Prostate gland (tissue), 2 donors: ENCODE results near the gene CDC40. TPM values are rescaled to one million over a fixed set of nuclear protein-coding genes. Genes with fewer than 3 reads are reported as not detected.
A peak's percentile ranks its signal among the peaks of the same experiment; 100 is the strongest.

Experiments used
- DNase-seq: peaks from one replicate; pipeline ENCODE4 v3.0.0-alpha.2; 2019; ENCODE audit warnings: low spot score
- H3K27ac ChIP-seq, 2 donors: fragments of 200-600 bp; sonication (generic); 2 replicates each; pipeline ENCODE4 v1.5.1; 2017 to 2019
- H3K27me3 ChIP-seq: fragments of 200-600 bp; sonication (generic); replicated peaks from 2 replicates; pipeline ENCODE4 v1.5.1; 2019; ENCODE audit not compliant: insufficient read depth
- H3K36me3 ChIP-seq, 2 donors: fragments of 200-600 bp; sonication (generic); 1 replicate in 1 of 2; 2 replicates in 1 of 2; pipeline versions ENCODE4 v1.5.1 to v1.8.1; 2017 to 2019
- H3K4me1 ChIP-seq: fragments of 200-600 bp; sonication (generic); replicated peaks from 2 replicates; pipeline ENCODE4 v1.5.1; 2019
- H3K4me3 ChIP-seq, 2 donors: fragments of 200-600 bp; sonication (generic); 2 replicates each; pipeline ENCODE4 v1.5.1; 2017 to 2019
- H3K9me3 ChIP-seq: fragments of 200-600 bp; sonication (generic); 2 replicates; pipeline ENCODE4 v1.5.1; 2017
- CTCF ChIP-seq, 4 experiments: fragments of 200-600 bp in 2 of 4; fragments of 450-650 bp in 2 of 4; sonication (generic) in 2 of 4; IDR thresholded peaks; 1 replicate in 3 of 4; 2 replicates in 1 of 4; pipeline ENCODE4 v1.5.1; 2016 to 2019; ENCODE audit warnings: antibody characterized with exemption in 4 of 4, mild to moderate bottlenecking in 2 of 4, moderate library complexity in 2 of 4
- POLR2A ChIP-seq: fragments of 450-650 bp; IDR thresholded peaks from one replicate; pipeline ENCODE4 v1.6.1; 2016; ENCODE audit warnings: antibody characterized with exemption, mild to moderate bottlenecking
- POLR2AphosphoS5 ChIP-seq: sonication (generic); formaldehyde crosslinking; IDR thresholded peaks from one replicate; pipeline ENCODE4 v1.6.1; 2017; ENCODE audit warnings: antibody characterized with exemption
- WGBS: methylation state at CpG from one replicate; pipeline ENCODE4 v1.1.5; 2018; 5-methylcytosine and 5-hydroxymethylcytosine counted together
- intact Hi-C: fragments of 100-400 bp; cut with DNase I; formaldehyde crosslinking; loops from one replicate; pipeline ENCODE4 v1.14.2; 2022
- total RNA-seq, 2 donors: library from RNA; depleted of rRNA; stranded (reverse); fragments of >200 nt; gene quantifications; one replicate each; pipeline ENCODE4 v1.1.0, GENCODE V29; 2016

The CDC40 gene
- 10 to 100 TPM; 15.8 to 20.4 TPM for total RNA-seq

- peak; percentile 56 for DNase-seq
- no peaks in the 10 kb centered on the region for H3K27me3 ChIP-seq
- H3K4me1 ChIP-seq, result peaks cover 6% of the 10 kb centered on the region
- intact Hi-C loops, result loop anchor here (5.0 kb wide), 1 partner anchor 162 kb away; no protein-coding TSS in a partner anchor
- H3K27ac ChIP-seq, result peak within 1 kb of the TSS; percentile 72 to 77
- H3K4me3 ChIP-seq, result peak within 1 kb of the TSS; percentile 58 to 63
- no peaks in the 10 kb centered on the region for H3K9me3 ChIP-seq
- H3K36me3 ChIP-seq, result no peaks in the 10 kb centered on the region
- under 1% methylated on average over 28 of the region's 28 CpGs for WGBS
- TF ChIP-seq POLR2AphosphoS5 (peak; percentile 37), POLR2A (no peak)
These were observed at the start of gene CDC40 for GRCh38 chr6:110180228-110181008. CDC40 (plus strand) TSS chr6:110180427; CDS start chr6:110180445, 18 bp downstream.

- DNase-seq, result no peak
- over 99% methylated on average over 10 of the region's 10 CpGs for WGBS
- TF ChIP-seq CTCF (IDR thresholded peaks at IDR 0.05) (no peak), POLR2A (no peak), POLR2AphosphoS5 (no peak)
- no peaks in the 10 kb centered on the region for H3K4me1 ChIP-seq
- no peaks in the 10 kb centered on the region for H3K36me3 ChIP-seq
- H3K27ac ChIP-seq, result no peak overlapping the region
- no peak overlapping the region for H3K4me3 ChIP-seq
- no peaks in the 10 kb centered on the region for H3K9me3 ChIP-seq
- no peaks in the 10 kb centered on the region for H3K27me3 ChIP-seq
- intact Hi-C loops, result no loop called here
These were observed 42.0 kb upstream of the CDC40 start for GRCh38 chr6:110137924-110138887.

- no peaks in the 10 kb centered on the region for H3K4me1 ChIP-seq
- H3K27ac ChIP-seq, result no peak overlapping the region
- no peak for TF ChIP-seq POLR2AphosphoS5
- TF ChIP-seq CTCF (IDR thresholded peaks at IDR 0.05), result no peak
- no peak for TF ChIP-seq POLR2A
- intact Hi-C loops, result no loop called here
- H3K9me3 ChIP-seq, result no peaks in the 10 kb centered on the region
- WGBS, result 98% methylated on average over 9 of the region's 9 CpGs
- no peak for DNase-seq
- no peaks in the 10 kb centered on the region for H3K27me3 ChIP-seq
- H3K4me3 ChIP-seq, result no peak overlapping the region
- no peaks in the 10 kb centered on the region for H3K36me3 ChIP-seq
These were observed 41.2 kb upstream of the CDC40 start for GRCh38 chr6:110139052-110139451.

- 97% methylated on average over 2 of the region's 2 CpGs for WGBS
- no peaks in the 10 kb centered on the region for H3K36me3 ChIP-seq
- H3K27ac ChIP-seq, result no peak overlapping the region
- TF ChIP-seq POLR2AphosphoS5 (no peak), CTCF (IDR thresholded peaks at IDR 0.05) (no peak), POLR2A (no peak)
- no peaks in the 10 kb centered on the region for H3K9me3 ChIP-seq
- DNase-seq, result no peak
- no peaks in the 10 kb centered on the region for H3K4me1 ChIP-seq
- no peaks in the 10 kb centered on the region for H3K27me3 ChIP-seq
- no peak overlapping the region for H3K4me3 ChIP-seq
- intact Hi-C loops, result no loop called here
These were observed 39.6 kb upstream of the CDC40 start for GRCh38 chr6:110140650-110141049.

GRCh38 chr6:110147870-110148269 is 32.4 kb upstream of the CDC40 start:
- no peak overlapping the region for H3K27ac ChIP-seq
- no peak overlapping the region for H3K4me3 ChIP-seq
- intact Hi-C loops, result no loop called here
- no peak for DNase-seq
- WGBS, result 85% methylated on average over 3 of the region's 3 CpGs
- H3K4me1 ChIP-seq, result no peaks in the 10 kb centered on the region
- TF ChIP-seq CTCF (IDR thresholded peaks at IDR 0.05), result no peak
- TF ChIP-seq POLR2A, result no peak
- no peak for TF ChIP-seq POLR2AphosphoS5
- H3K9me3 ChIP-seq, result no peaks in the 10 kb centered on the region
- no peaks in the 10 kb centered on the region for H3K27me3 ChIP-seq
- H3K36me3 ChIP-seq, result no peaks in the 10 kb centered on the region
